PC-9 (cell line): ENCODE results near the gene LPCAT1.

Experiments used
- EZH2 ChIP-seq: fragments of 200-600 bp; sonication (generic); IDR thresholded peaks from 2 replicates; pipeline ENCODE4 v1.8.0; 2017; ENCODE audit warnings: antibody characterized with exemption, low read depth
- TF ChIP-seq, protein P1 (sequence below): fragments of 200-600 bp; sonication (generic); conservative IDR thresholded peaks from 2 replicates; pipeline ENCODE4 v1.6.1; 2017; ENCODE audit warnings: mixed run types, antibody characterized with exemption, mild to moderate bottlenecking, moderate library complexity

- TF ChIP-seq, protein P1, sequence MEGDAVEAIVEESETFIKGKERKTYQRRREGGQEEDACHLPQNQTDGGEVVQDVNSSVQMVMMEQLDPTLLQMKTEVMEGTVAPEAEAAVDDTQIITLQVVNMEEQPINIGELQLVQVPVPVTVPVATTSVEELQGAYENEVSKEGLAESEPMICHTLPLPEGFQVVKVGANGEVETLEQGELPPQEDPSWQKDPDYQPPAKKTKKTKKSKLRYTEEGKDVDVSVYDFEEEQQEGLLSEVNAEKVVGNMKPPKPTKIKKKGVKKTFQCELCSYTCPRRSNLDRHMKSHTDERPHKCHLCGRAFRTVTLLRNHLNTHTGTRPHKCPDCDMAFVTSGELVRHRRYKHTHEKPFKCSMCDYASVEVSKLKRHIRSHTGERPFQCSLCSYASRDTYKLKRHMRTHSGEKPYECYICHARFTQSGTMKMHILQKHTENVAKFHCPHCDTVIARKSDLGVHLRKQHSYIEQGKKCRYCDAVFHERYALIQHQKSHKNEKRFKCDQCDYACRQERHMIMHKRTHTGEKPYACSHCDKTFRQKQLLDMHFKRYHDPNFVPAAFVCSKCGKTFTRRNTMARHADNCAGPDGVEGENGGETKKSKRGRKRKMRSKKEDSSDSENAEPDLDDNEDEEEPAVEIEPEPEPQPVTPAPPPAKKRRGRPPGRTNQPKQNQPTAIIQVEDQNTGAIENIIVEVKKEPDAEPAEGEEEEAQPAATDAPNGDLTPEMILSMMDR = no peak
- TF ChIP-seq EZH2 = no peak
Measured at GRCh38 chr5:1561402-1561929, 37.7 kb upstream of the LPCAT1 start.
